ENCODE measurements around the gene FILIP1L. TPM values are rescaled to one million over a fixed set of nuclear protein-coding genes. Genes with fewer than 3 reads are reported as not detected.
"Not testable (repeated sequence)": the region's sequence is repeated elsewhere in the genome, so short reads cannot be mapped to it uniquely, and the experiment has no call there.

Gene FILIP1L
- total RNA-seq, 1 donor from 2014 or later = 47.0 TPM

DNA sequence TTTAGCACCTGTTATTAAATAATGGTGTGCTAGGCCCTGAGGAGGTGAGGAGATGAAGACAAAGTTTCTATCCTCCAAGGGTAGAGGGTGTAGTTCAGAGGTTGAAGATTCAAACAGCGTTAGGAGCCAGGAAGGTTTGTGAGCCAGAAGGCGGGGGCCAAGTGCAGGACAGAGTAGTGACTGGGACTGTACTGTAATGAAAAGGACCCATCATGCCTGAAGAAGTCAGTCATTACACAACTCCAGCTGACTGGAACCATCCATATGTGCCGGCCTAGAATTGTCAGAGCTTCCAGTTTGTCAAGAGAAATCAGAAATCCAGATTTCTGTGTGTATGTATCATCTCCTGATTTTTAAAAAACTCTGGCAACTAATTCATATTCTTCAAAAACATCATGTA, 54.8 kb downstream of the FILIP1L start:
- Mint-ChIP-seq H3K9me3 (ENCODE audit: unreplicated experiment) (no peaks in the 10 kb centered on the region), H3K4me3 (ENCODE audit: unreplicated experiment) (no peak overlapping the region), H3K27ac (ENCODE audit: unreplicated experiment) (no peak overlapping the region), H3K4me1 (ENCODE audit: unreplicated experiment) (peaks cover 17% of the 10 kb centered on the region), H3K36me3 (ENCODE audit: unreplicated experiment) (no peaks in the 10 kb centered on the region), H3K27me3 (ENCODE audit: unreplicated experiment) (no peaks in the 10 kb centered on the region)
- no peak for DNase-seq (ENCODE audit: extremely low spot score, unreplicated experiment)
- no peak for TF ChIP-seq CTCF (IDR thresholded peaks at IDR 0.05)

DNA sequence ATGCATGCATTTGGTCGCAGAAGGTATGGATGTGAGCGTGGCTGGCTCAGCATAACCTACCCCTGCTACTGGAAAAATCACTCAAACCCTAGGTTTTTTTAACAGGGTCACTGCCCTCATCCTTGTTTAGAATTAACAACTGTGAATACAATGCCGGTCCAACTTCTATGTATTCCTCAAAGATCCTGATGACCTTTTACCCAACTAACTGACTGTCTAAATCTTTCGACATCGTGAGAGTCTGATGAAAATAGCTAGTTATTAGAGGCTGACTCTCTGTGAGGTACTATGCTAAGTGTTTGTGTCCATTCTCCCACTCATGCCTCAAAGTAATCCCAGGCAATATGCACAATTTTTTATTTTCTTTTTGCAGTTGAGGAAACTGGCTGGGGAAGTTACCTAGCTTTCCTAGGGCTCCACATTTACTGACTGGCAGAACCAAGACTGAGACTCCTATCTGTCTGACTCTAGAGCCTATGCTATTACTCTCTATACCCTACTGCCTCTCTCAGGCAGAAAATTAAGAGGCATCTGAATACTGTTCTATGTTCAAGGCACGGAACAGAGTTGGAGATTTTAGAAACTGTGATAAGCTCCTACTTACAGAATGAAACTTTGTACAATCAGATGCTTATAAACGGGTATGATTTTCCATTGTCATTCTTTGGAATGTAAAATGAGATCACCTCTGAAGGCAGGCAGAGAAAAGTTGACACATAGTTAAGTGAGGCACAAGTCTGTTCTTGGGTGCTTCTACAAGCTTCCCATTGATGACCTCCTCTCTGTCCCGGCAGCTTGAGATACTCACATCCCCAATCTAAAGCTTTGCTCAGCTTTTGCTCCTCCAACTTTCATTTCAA, 56.4 kb downstream of the FILIP1L start:
- Mint-ChIP-seq H3K4me1 (ENCODE audit: unreplicated experiment) (peaks cover 8% of the 10 kb centered on the region), H3K27ac (ENCODE audit: unreplicated experiment) (no peak overlapping the region), H3K27me3 (ENCODE audit: unreplicated experiment) (no peaks in the 10 kb centered on the region), H3K9me3 (ENCODE audit: unreplicated experiment) (peaks cover 4% of the 10 kb centered on the region), H3K36me3 (ENCODE audit: unreplicated experiment) (no peaks in the 10 kb centered on the region), H3K4me3 (ENCODE audit: unreplicated experiment) (no peak overlapping the region)
- DNase-seq (ENCODE audit: extremely low spot score, unreplicated experiment) = no peak
- TF ChIP-seq CTCF (IDR thresholded peaks at IDR 0.05) = peak; percentile 18

DNA sequence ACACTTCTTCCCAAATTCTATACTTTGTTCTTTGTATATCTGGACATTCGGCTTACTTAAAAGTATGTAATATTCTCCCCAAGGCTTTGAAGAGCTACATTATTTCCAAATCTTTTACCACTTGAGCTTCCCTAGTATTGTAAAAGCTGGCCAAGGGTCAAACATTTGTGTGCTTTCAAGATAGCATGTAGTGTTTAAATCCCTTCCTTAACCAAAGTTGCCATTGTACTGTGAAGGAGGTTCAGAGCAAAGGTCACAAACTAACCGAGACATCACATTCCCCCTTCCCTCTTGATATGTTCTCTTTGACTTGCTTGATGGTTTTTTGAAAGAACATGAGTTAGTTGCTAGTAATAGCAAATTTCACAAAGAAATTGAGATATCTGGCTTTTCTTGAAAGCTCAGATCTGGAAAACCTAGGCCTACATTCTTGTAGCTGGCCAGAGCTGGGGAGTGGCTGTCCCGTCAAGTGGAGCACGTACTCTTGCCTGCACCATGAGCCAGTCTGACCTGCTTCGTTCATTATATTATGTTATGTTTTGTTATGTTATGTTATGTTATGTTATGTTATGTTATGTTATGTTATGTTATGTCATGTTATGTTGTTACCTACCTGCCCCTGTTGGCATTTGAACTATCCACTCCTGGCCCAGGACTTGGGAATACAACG, 60.2 kb downstream of the FILIP1L start:
- Mint-ChIP-seq H3K4me1 (ENCODE audit: unreplicated experiment) (peaks cover 7% of the 10 kb centered on the region), H3K36me3 (ENCODE audit: unreplicated experiment) (no peaks in the 10 kb centered on the region), H3K27me3 (ENCODE audit: unreplicated experiment) (no peaks in the 10 kb centered on the region), H3K27ac (ENCODE audit: unreplicated experiment) (no peak overlapping the region), H3K4me3 (ENCODE audit: unreplicated experiment) (no peak overlapping the region), H3K9me3 (ENCODE audit: unreplicated experiment) (peaks cover 4% of the 10 kb centered on the region)
- TF ChIP-seq CTCF (IDR thresholded peaks at IDR 0.05) = no peak
- no peak for DNase-seq (ENCODE audit: extremely low spot score, unreplicated experiment)

DNA sequence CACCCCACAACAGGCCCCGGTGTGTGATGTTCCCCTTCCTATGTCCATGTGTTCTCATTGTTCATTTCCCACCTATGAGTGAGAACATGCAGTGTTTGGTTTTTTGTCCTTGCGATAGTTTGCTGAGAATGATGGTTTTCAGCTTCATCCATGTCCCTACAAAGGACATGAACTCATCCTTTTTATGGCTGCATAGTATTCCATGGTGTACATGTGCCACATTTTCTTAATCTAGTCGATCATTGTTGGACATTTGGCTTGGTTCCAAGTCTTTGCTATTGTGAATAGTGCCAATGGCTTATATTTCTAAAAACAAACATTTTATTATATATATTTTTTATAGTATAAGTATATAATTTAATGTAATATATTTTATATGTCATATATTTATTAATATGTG, 62.8 kb downstream of the FILIP1L start:
- DNase-seq (ENCODE audit: extremely low spot score, unreplicated experiment); H3K4me3 Mint-ChIP-seq (ENCODE audit: unreplicated experiment); H3K27ac Mint-ChIP-seq (ENCODE audit: unreplicated experiment); H3K9me3 Mint-ChIP-seq (ENCODE audit: unreplicated experiment); H3K36me3 Mint-ChIP-seq (ENCODE audit: unreplicated experiment); H3K27me3 Mint-ChIP-seq (ENCODE audit: unreplicated experiment): not testable (repeated sequence)
- H3K4me1 Mint-ChIP-seq (ENCODE audit: unreplicated experiment) = peaks cover 31% of the 10 kb centered on the region

GRCh38 chr3:100048248-100048647, 66.1 kb downstream of the FILIP1L start:
- H3K27me3 Mint-ChIP-seq (ENCODE audit: unreplicated experiment) = no peaks in the 10 kb centered on the region
- DNase-seq (ENCODE audit: extremely low spot score, unreplicated experiment) = no peak
- H3K9me3 Mint-ChIP-seq (ENCODE audit: unreplicated experiment) = peaks cover under 1% of the 10 kb centered on the region
- no peak overlapping the region for H3K4me3 Mint-ChIP-seq (ENCODE audit: unreplicated experiment)
- no peaks in the 10 kb centered on the region for H3K36me3 Mint-ChIP-seq (ENCODE audit: unreplicated experiment)
- no peak for TF ChIP-seq CTCF (IDR thresholded peaks at IDR 0.05)
- H3K4me1 Mint-ChIP-seq (ENCODE audit: unreplicated experiment) = peaks cover 53% of the 10 kb centered on the region
- peak overlapping the region; percentile 89 for H3K27ac Mint-ChIP-seq (ENCODE audit: unreplicated experiment)
